ENCODE measurements around the gene MS4A2. TPM values are rescaled to one million over a fixed set of nuclear protein-coding genes. Genes with fewer than 3 reads are reported as not detected.

MS4A2 gene
- total and polyA plus RNA-seq, 2 experiments from 2014 or later: not detected

GRCh38 chr11:60084631-60085273 is 3.7 kb upstream of the MS4A2 start:
- H3K4me1 Mint-ChIP-seq: no peaks in the 10 kb centered on the region
- no peak overlapping the region for H3K4me3 Mint-ChIP-seq
- H3F3A ChIP-seq (replicated peaks; ENCODE audit: low read depth): no peaks in the 10 kb centered on the region
- H2AFZ ChIP-seq: no peak overlapping the region; the same call in 1 of the 2 replicates
- TF ChIP-seq CTCF (conservative IDR thresholded peaks at IDR 0.05; ENCODE audit: low read depth in 2 of 2): no peak
- TF ChIP-seq REST (IDR thresholded peaks at IDR 0.05; ENCODE audit: unreplicated experiment): no peak
- no peak for TF ChIP-seq STAT1 (IDR thresholded peaks at IDR 0.05; ENCODE audit: unreplicated experiment)
- no peak for TF ChIP-seq EZH2 (IDR thresholded peaks at IDR 0.05; ENCODE audit: low read depth, unreplicated experiment)
- no peak for TF ChIP-seq POLR2AphosphoS5 (IDR thresholded peaks at IDR 0.05; ENCODE audit: low read depth)
- no peak for TF ChIP-seq JUNB (IDR thresholded peaks at IDR 0.05; ENCODE audit: unreplicated experiment)
- TF ChIP-seq ZNF462 (CRISPR knock-in tag; IDR thresholded peaks at IDR 0.05): no peak
- TF ChIP-seq, protein P1, sequence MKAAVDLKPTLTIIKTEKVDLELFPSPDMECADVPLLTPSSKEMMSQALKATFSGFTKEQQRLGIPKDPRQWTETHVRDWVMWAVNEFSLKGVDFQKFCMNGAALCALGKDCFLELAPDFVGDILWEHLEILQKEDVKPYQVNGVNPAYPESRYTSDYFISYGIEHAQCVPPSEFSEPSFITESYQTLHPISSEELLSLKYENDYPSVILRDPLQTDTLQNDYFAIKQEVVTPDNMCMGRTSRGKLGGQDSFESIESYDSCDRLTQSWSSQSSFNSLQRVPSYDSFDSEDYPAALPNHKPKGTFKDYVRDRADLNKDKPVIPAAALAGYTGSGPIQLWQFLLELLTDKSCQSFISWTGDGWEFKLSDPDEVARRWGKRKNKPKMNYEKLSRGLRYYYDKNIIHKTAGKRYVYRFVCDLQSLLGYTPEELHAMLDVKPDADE (IDR thresholded peaks at IDR 0.05): no peak
- TF ChIP-seq NANOG (IDR thresholded peaks at IDR 0.05; ENCODE audit: borderline replicate concordance): no peak
- no peak for TF ChIP-seq ZNF114 (CRISPR knock-in tag; IDR thresholded peaks at IDR 0.05)
- TF ChIP-seq ZNF331 (CRISPR knock-in tag; IDR thresholded peaks at IDR 0.05; ENCODE audit: low read depth): no peak
- TF ChIP-seq CREB1 (CRISPR knock-in tag; IDR thresholded peaks at IDR 0.05; ENCODE audit: low read depth): no peak
- TF ChIP-seq EZH2phosphoT487 (IDR thresholded peaks at IDR 0.05; ENCODE audit: unreplicated experiment): no peak
- ATAC-seq (no peak), DNase-seq (ENCODE audit: low spot score) (no peak)
- no peaks in the 10 kb centered on the region for H3K27me3 Mint-ChIP-seq (ENCODE audit: insufficient read depth, low read depth, poor library complexity)
- H3K9me2 ChIP-seq (ENCODE audit: insufficient read depth): no peaks in the 10 kb centered on the region
- H3K27ac Mint-ChIP-seq: no peak overlapping the region
- no peak overlapping the region for H3K27ac ChIP-seq (ENCODE audit: low read depth)
- no peaks in the 10 kb centered on the region for H4K20me1 ChIP-seq (replicated peaks; ENCODE audit: insufficient read depth)
- no peaks in the 10 kb centered on the region for H3K9me3 Mint-ChIP-seq
- no peaks in the 10 kb centered on the region for H3K36me3 ChIP-seq (ENCODE audit: insufficient read depth)
- H3K4me2 ChIP-seq: no peak overlapping the region
- no peaks in the 10 kb centered on the region for H3K27me3 ChIP-seq (ENCODE audit: insufficient read depth)
- no peaks in the 10 kb centered on the region for H3K79me2 ChIP-seq (replicated peaks; ENCODE audit: insufficient read depth)
- H3K4me3 ChIP-seq: no peak overlapping the region
- H3K36me3 Mint-ChIP-seq (ENCODE audit: low read depth): no peaks in the 10 kb centered on the region
- no peaks in the 10 kb centered on the region for H3K4me1 ChIP-seq (ENCODE audit: insufficient read depth)

Data from GM23338 (cell line).